OCI-LY3 (cell line): Measurements from ENCODE around the gene DHRSX.

Experiments used
- H2AFZ ChIP-seq: fragments of 200-600, 300-600 bp; shearing (Covaris generic); 2 replicates; pipeline ENCODE4 v1.6.0; 2014; ENCODE audit warnings: antibody characterized with exemption, low read depth, low read length
- H3K27ac ChIP-seq: fragments of 200-600, 300-600 bp; sonication (generic); 2 replicates; pipeline ENCODE4 v1.5.1; 2014; ENCODE audit warnings: mild to moderate bottlenecking, low read length, moderate library complexity, mixed read lengths
- H3K27me3 ChIP-seq: fragments of 200-600, 300-600 bp; sonication (generic); 2 replicates; pipeline ENCODE4 v1.6.1; 2014; ENCODE audit warnings: low read depth, low read length, mixed read lengths
- H3K36me3 ChIP-seq: fragments of 200-600, 300-600 bp; sonication (generic); replicated peaks from 2 replicates; pipeline ENCODE3; 2014; ENCODE audit warnings: low read depth, low read length, mixed read lengths
- H3K4me1 ChIP-seq: fragments of 300-600, 200-600 bp; sonication (generic); 2 replicates; pipeline ENCODE4 v1.6.1; 2014; ENCODE audit warnings: low read length, mixed read lengths
- H3K4me2 ChIP-seq: fragments of 200-600, 300-600 bp; sonication (generic); 2 replicates; pipeline ENCODE4 v1.6.1; 2014; ENCODE audit warnings: low read length, mixed read lengths
- H3K4me3 ChIP-seq: fragments of 300-600, 200-600 bp; sonication (generic); 2 replicates; pipeline ENCODE4 v1.5.1; 2014; ENCODE audit warnings: antibody characterized with exemption, mild to moderate bottlenecking, low read length, moderate library complexity
- H3K79me2 ChIP-seq: fragments of 300-600, 200-600 bp; shearing (Covaris generic); 2 replicates; pipeline ENCODE4 v1.6.1; 2014; ENCODE audit warnings: mild to moderate bottlenecking, low read length, mixed read lengths
- H3K9ac ChIP-seq: fragments of 300-600, 200-600 bp; shearing (Covaris generic); 2 replicates; pipeline ENCODE4 v1.6.0; 2014; ENCODE audit warnings: mild to moderate bottlenecking, low read length, moderate library complexity
- H3K9me3 ChIP-seq: fragments of 200-600, 300-600 bp; shearing (Covaris generic); 2 replicates; pipeline ENCODE4 v1.6.1; 2014; ENCODE audit warnings: low read length, mixed read lengths; ENCODE audit not compliant: insufficient read depth
- H4K20me1 ChIP-seq: fragments of 200-600, 300-600 bp; sonication (generic); 2 replicates; pipeline ENCODE4 v1.6.1; 2016; ENCODE audit warnings: low read length, mixed read lengths; ENCODE audit not compliant: insufficient read depth
- CTCF ChIP-seq: fragments of 200-600, 300-600 bp; sonication (generic); IDR thresholded peaks from 2 replicates; pipeline ENCODE4 v1.5.1; 2014; ENCODE audit warnings: antibody characterized with exemption, low read length, low read depth
- EZH2phosphoT487 ChIP-seq: fragments of 200-600 bp; shearing (Covaris generic); IDR thresholded peaks from 2 replicates; pipeline ENCODE4 v1.6.1; 2018; ENCODE audit warnings: antibody characterized with exemption, mixed run types, low read depth

The DHRSX gene

GRCh38 chrX:2541603-2542002, 40.8 kb upstream of the DHRSX start:
- Histone ChIP-seq H2AFZ (no peak overlapping the region), H3K79me2 (no peaks in the 10 kb centered on the region), H3K9me3 (peaks cover 11% of the 10 kb centered on the region; the same call in 1 of the 2 replicates), H3K4me3 (no peak overlapping the region), H3K4me2 (no peak overlapping the region), H3K27ac (no peak overlapping the region), H3K27me3 (peaks cover 14% of the 10 kb centered on the region; the same call in 1 of the 2 replicates), H4K20me1 (no peaks in the 10 kb centered on the region), H3K36me3 (no peaks in the 10 kb centered on the region), H3K9ac (no peak overlapping the region), H3K4me1 (no peaks in the 10 kb centered on the region)
- TF ChIP-seq EZH2phosphoT487 (no peak), CTCF (no peak)

GRCh38 chrX:2540426-2540947, 39.7 kb upstream of the DHRSX start:
- Histone ChIP-seq H3K36me3 (no peaks in the 10 kb centered on the region), H3K79me2 (no peaks in the 10 kb centered on the region), H3K4me3 (no peak overlapping the region), H3K27ac (no peak overlapping the region), H3K9me3 (0 out of 2 replicates have a peak, but pooled peaks cover 3% of the 10 kb centered on the region), H2AFZ (no peak overlapping the region), H3K4me2 (no peak overlapping the region), H3K4me1 (no peaks in the 10 kb centered on the region), H3K9ac (no peak overlapping the region), H4K20me1 (no peaks in the 10 kb centered on the region), H3K27me3 (peaks cover 14% of the 10 kb centered on the region; the same call in 1 of the 2 replicates)
- TF ChIP-seq EZH2phosphoT487 (no peak), CTCF (no peak)

GRCh38 chrX:2539586-2539985, 38.8 kb upstream of the DHRSX start:
- H3K4me2 ChIP-seq: no peak overlapping the region
- TF ChIP-seq CTCF: no peak
- TF ChIP-seq EZH2phosphoT487: no peak
- H3K9me3 ChIP-seq: 0 out of 2 replicates have a peak, but pooled peaks cover 2% of the 10 kb centered on the region
- no peak overlapping the region for H3K4me3 ChIP-seq
- peaks cover 14% of the 10 kb centered on the region; the same call in 1 of the 2 replicates for H3K27me3 ChIP-seq
- H3K4me1 ChIP-seq: no peaks in the 10 kb centered on the region
- no peak overlapping the region for H3K9ac ChIP-seq
- no peaks in the 10 kb centered on the region for H4K20me1 ChIP-seq
- H3K27ac ChIP-seq: no peak overlapping the region
- no peaks in the 10 kb centered on the region for H3K36me3 ChIP-seq
- H3K79me2 ChIP-seq: no peaks in the 10 kb centered on the region
- H2AFZ ChIP-seq: no peak overlapping the region

GRCh38 chrX:2538031-2538757, 37.4 kb upstream of the DHRSX start:
- Histone ChIP-seq H3K36me3 (no peaks in the 10 kb centered on the region), H2AFZ (no peak overlapping the region)

More at GRCh38 chrX:2538031-2538757, 37.4 kb upstream of the DHRSX start:
- Histone ChIP-seq H3K9me3 (no peaks in the 10 kb centered on the region), H3K4me1 (no peaks in the 10 kb centered on the region), H3K4me3 (no peak overlapping the region), H3K79me2 (no peaks in the 10 kb centered on the region), H3K27ac (no peak overlapping the region), H4K20me1 (no peaks in the 10 kb centered on the region), H3K4me2 (no peak overlapping the region), H3K27me3 (peaks cover 14% of the 10 kb centered on the region; the same call in 1 of the 2 replicates), H3K9ac (no peak overlapping the region)
- TF ChIP-seq CTCF (no peak), EZH2phosphoT487 (no peak)
